Measurements from ENCODE around the gene PDXK.
A peak's percentile ranks its signal among the peaks of the same experiment; 100 is the strongest.

Gene PDXK

GRCh38 chr21:43783098-43783700 is 64.3 kb downstream of the PDXK start:
- DNase-seq (ENCODE audit: low spot score): no peak

GRCh38 chr21:43785134-43785533 is 66.2 kb downstream of the PDXK start:
- DNase-seq (ENCODE audit: low spot score): no peak

GRCh38 chr21:43786300-43786806 is 67.4 kb downstream of the PDXK start:
- no peak for DNase-seq (ENCODE audit: low spot score)

- DNase-seq (ENCODE audit: low spot score): no peak
These were observed 68.0 kb downstream of the PDXK start for GRCh38 chr21:43786807-43787440.

- DNase-seq (ENCODE audit: low spot score): peak; percentile 93
These were observed 70.5 kb downstream of the PDXK start, which contains the start of gene RRP1 for GRCh38 chr21:43789276-43790009. RRP1 (plus strand) TSS chr21:43789577; CDS start chr21:43789630, 53 bp downstream.

GRCh38 chr21:43790010-43790524 is 71.1 kb downstream of the PDXK start:
- DNase-seq (ENCODE audit: low spot score): no peak

GRCh38 chr21:43792406-43792805 is 73.5 kb downstream of the PDXK start:
- no peak for DNase-seq (ENCODE audit: low spot score)

GRCh38 chr21:43793243-43793642 is 74.3 kb downstream of the PDXK start:
- no peak for DNase-seq (ENCODE audit: low spot score)

- DNase-seq (ENCODE audit: low spot score): no peak
These were observed 75.4 kb downstream of the PDXK start for GRCh38 chr21:43794311-43794710.

GRCh38 chr21:43794857-43795256 is 75.9 kb downstream of the PDXK start:
- no peak for DNase-seq (ENCODE audit: low spot score)

- no peak for DNase-seq (ENCODE audit: low spot score)
These were observed 78.5 kb downstream of the PDXK start for GRCh38 chr21:43797415-43797814.

- DNase-seq (ENCODE audit: low spot score): no peak
These were observed 79.2 kb downstream of the PDXK start for GRCh38 chr21:43797925-43798715.

- DNase-seq (ENCODE audit: low spot score): no peak
These were observed 80.4 kb downstream of the PDXK start for GRCh38 chr21:43799301-43799840.

GRCh38 chr21:43800124-43800523 is 81.2 kb downstream of the PDXK start:
- no peak for DNase-seq (ENCODE audit: low spot score)

- DNase-seq (ENCODE audit: low spot score): no peak
These were observed 81.6 kb downstream of the PDXK start for GRCh38 chr21:43800566-43800965.

GRCh38 chr21:43801006-43801783 is 82.3 kb downstream of the PDXK start:
- no peak for DNase-seq (ENCODE audit: low spot score)

GRCh38 chr21:43802713-43803313 is 83.9 kb downstream of the PDXK start:
- DNase-seq (ENCODE audit: low spot score): no peak

- DNase-seq (ENCODE audit: low spot score): no peak
These were observed 84.8 kb downstream of the PDXK start for GRCh38 chr21:43803558-43804300.

GRCh38 chr21:43805275-43805800 is 86.4 kb downstream of the PDXK start:
- DNase-seq (ENCODE audit: low spot score): no peak
